HT1080 (cell line): ENCODE results near the gene SDK2. TPM values are rescaled to one million over a fixed set of nuclear protein-coding genes. Genes with fewer than 3 reads are reported as not detected.

Experiments
- DNase-seq: peaks from one replicate; pipeline ENCODE4 v3.0.0-alpha.2; 2015; ENCODE audit warnings: low read depth
- total RNA-seq: library from RNA; depleted of rRNA; stranded (reverse); fragments of >200 nt; shearing (Covaris generic); gene quantifications from 2 replicates; pipeline ENCODE4 v1.2.3, GENCODE V29; 2014

SDK2 gene
- total RNA-seq, 1 experiment from 2014 or later = 0.39 TPM

- DNase-seq = no peak
Measured at GRCh38 chr17:73397856-73398540, 246.2 kb downstream of the SDK2 start.

GRCh38 chr17:73397278-73397826 is 246.9 kb downstream of the SDK2 start:
- DNase-seq = no peak

- DNase-seq = no peak
Measured at GRCh38 chr17:73396431-73397277, 247.6 kb downstream of the SDK2 start.

GRCh38 chr17:73394512-73395450 is 249.5 kb downstream of the SDK2 start:
- DNase-seq = no peak

- no peak for DNase-seq
Measured at GRCh38 chr17:73393962-73394361, 250.3 kb downstream of the SDK2 start.

- no peak for DNase-seq
Measured at GRCh38 chr17:73393381-73393780, 250.9 kb downstream of the SDK2 start.

GRCh38 chr17:73391331-73392265 is 252.6 kb downstream of the SDK2 start:
- no peak for DNase-seq

GRCh38 chr17:73390851-73391250 is 253.4 kb downstream of the SDK2 start:
- no peak for DNase-seq

GRCh38 chr17:73390221-73390620 is 254.0 kb downstream of the SDK2 start:
- no peak for DNase-seq

GRCh38 chr17:73389411-73389810 is 254.8 kb downstream of the SDK2 start:
- DNase-seq = no peak

GRCh38 chr17:73388578-73388905 is 255.7 kb downstream of the SDK2 start:
- DNase-seq = no peak

GRCh38 chr17:73387746-73388577 is 256.3 kb downstream of the SDK2 start:
- no peak for DNase-seq

GRCh38 chr17:73386561-73386960 is 257.7 kb downstream of the SDK2 start:
- no peak for DNase-seq

GRCh38 chr17:73384926-73385325 is 259.3 kb downstream of the SDK2 start:
- DNase-seq = no peak

- DNase-seq = no peak
Measured at GRCh38 chr17:73380439-73381106, 263.7 kb downstream of the SDK2 start.

- no peak for DNase-seq
Measured at GRCh38 chr17:73379826-73380225, 264.4 kb downstream of the SDK2 start.

- DNase-seq = no peak
Measured at GRCh38 chr17:73378974-73379470, 265.2 kb downstream of the SDK2 start.

GRCh38 chr17:73376636-73377035 is 267.6 kb downstream of the SDK2 start:
- no peak for DNase-seq

GRCh38 chr17:73376152-73376551 is 268.1 kb downstream of the SDK2 start:
- no peak for DNase-seq
